GM12878 (cell line): Measurements from ENCODE around the gene CAMTA1. TPM values are rescaled to one million over a fixed set of nuclear protein-coding genes. Genes with fewer than 3 reads are reported as not detected.

ENCODE experiments used
- ATAC-seq: fragments of 200-7000 bp; cut with Tn5 transposase; 3 replicates; pipeline ENCODE4 v1.9.1; 2020; ENCODE audit warnings: mild to moderate bottlenecking, moderate library complexity
- BruUV-seq: library from RNA; stranded (reverse); fragments of 400-500 nt; replicated peaks from 2 replicates; lab custom pipeline; 2021; lab: Mats Ljungman, UMichigan
- CTCF ChIA-PET: fragments of 300-600 bp; sonication (Branson Sonifier 250); formaldehyde crosslinking; extraction: SDS; loops from one replicate; lab custom pipeline; 2021; ENCODE audit warnings: inconsistent platforms; lab: Yijun Ruan, JAX
- POLR2A ChIA-PET: fragments of 350-600 bp; formaldehyde crosslinking; extraction: SDS; loops from one replicate; lab custom pipeline; 2021; ENCODE audit warnings: inconsistent platforms; lab: Charles Lee
- RAD21 ChIA-PET: fragments of 300-600 bp; sonication (Branson Sonifier 250); formaldehyde crosslinking; loops from one replicate; lab custom pipeline; 2023; ENCODE audit warnings: antibody characterized with exemption; ENCODE audit not compliant: unreplicated experiment; lab: Charles Lee
- SMC1A ChIA-PET: fragments of 300-600 bp; sonication (Branson Sonifier 250); formaldehyde crosslinking; loops from one replicate; lab custom pipeline; 2023; ENCODE audit not compliant: unreplicated experiment, uncharacterized antibody; lab: Charles Lee
- DNase-seq: peaks from one replicate; pipeline ENCODE4 v3.0.0-alpha.2; 2011; ENCODE audit warnings: low read depth, low spot score
- FAIRE-seq: peaks from 3 replicates; lab custom pipeline; 2011; peaks lifted over from hg19 to GRCh38; lab: Jason Lieb, UNC
- H2AFZ ChIP-seq: 2 replicates; pipeline ENCODE4 v1.6.0; 2011; ENCODE audit warnings: low read depth, low read length, control low read depth; ENCODE audit not compliant: control insufficient read depth
- H3K27ac ChIP-seq: 2 replicates; pipeline ENCODE4 v1.5.1; 2011; ENCODE audit warnings: control low read depth; ENCODE audit not compliant: control insufficient read depth, insufficient read depth
- H3K27me3 ChIP-seq, 2 experiments: replicated peaks in 1 of 2; 2 replicates each; pipeline versions ENCODE4 v1.6.0 to v1.6.1; 2011; ENCODE audit warnings: low read length in 1 of 2; ENCODE audit not compliant: control insufficient read depth in 2 of 2, insufficient read depth in 2 of 2
- H3K36me3 ChIP-seq, 2 experiments: 2 replicates each; pipeline ENCODE4 v1.5.1; 2011; ENCODE audit warnings: low read length in 1 of 2; ENCODE audit not compliant: control insufficient read depth in 2 of 2, insufficient read depth in 2 of 2
- H3K4me1 ChIP-seq: 2 replicates; pipeline ENCODE4 v1.6.1; 2011; ENCODE audit warnings: mild to moderate bottlenecking, low read length, moderate library complexity, mixed read lengths; ENCODE audit not compliant: control insufficient read depth, insufficient read depth
- H3K4me2 ChIP-seq: 2 replicates; pipeline ENCODE4 v1.6.0; 2011; ENCODE audit warnings: control low read depth; ENCODE audit not compliant: control insufficient read depth, insufficient read depth
- H3K4me3 ChIP-seq: fragments of 200-600 bp; sonication (generic); 2 replicates; pipeline ENCODE4 v1.5.1; 2016
- H3K79me2 ChIP-seq: 2 replicates; pipeline ENCODE4 v1.6.0; 2011; ENCODE audit warnings: low read length; ENCODE audit not compliant: control insufficient read depth, insufficient read depth
- H3K9ac ChIP-seq: 2 replicates; pipeline ENCODE4 v1.8.0; 2011; ENCODE audit warnings: low read length, control low read depth, mixed read lengths; ENCODE audit not compliant: control insufficient read depth, insufficient read depth
- H3K9me3 ChIP-seq: replicated peaks from 3 replicates; pipeline ENCODE4 v1.5.1; 2011; ENCODE audit warnings: mild to moderate bottlenecking, low read length; ENCODE audit not compliant: control insufficient read depth, insufficient read depth
- H4K20me1 ChIP-seq: 2 replicates; pipeline ENCODE4 v1.6.0; 2011; ENCODE audit not compliant: control insufficient read depth, insufficient read depth
- BCL11A ChIP-seq: IDR thresholded peaks from 2 replicates; pipeline ENCODE4 v1.6.1; 2011; ENCODE audit warnings: low read depth, low read length
- CBFB ChIP-seq: IDR thresholded peaks from 2 replicates; pipeline ENCODE4 v1.6.1; 2016; ENCODE audit warnings: antibody characterized with exemption, low read depth
- CEBPB ChIP-seq, 2 experiments: fragments of 150-350 bp in 1 of 2; IDR thresholded peaks; 2 replicates each; pipeline ENCODE4 v1.6.1; 2012 to 2014; ENCODE audit warnings: low read depth in 2 of 2, low read length in 2 of 2, borderline replicate concordance in 1 of 2, inconsistent platforms in 1 of 2
- CHD4 ChIP-seq: fragments of 200-600 bp; sonication (generic); IDR thresholded peaks from 2 replicates; pipeline ENCODE4 v1.6.1; 2016; ENCODE audit warnings: mild to moderate bottlenecking
- NBN ChIP-seq: fragments of 450-650 bp; IDR thresholded peaks from 2 replicates; pipeline ENCODE4 v1.6.1; 2016
- PML ChIP-seq: IDR thresholded peaks from 2 replicates; pipeline ENCODE4 v1.6.1; 2012; ENCODE audit warnings: low read length, inconsistent platforms
- RELA ChIP-seq: fragments of 450-650 bp; IDR thresholded peaks from 2 replicates; pipeline ENCODE4 v1.8.0; 2014; ENCODE audit warnings: borderline replicate concordance; ENCODE audit not compliant: partially characterized antibody
- SMARCA5 ChIP-seq: fragments of 450-650 bp; IDR thresholded peaks from 2 replicates; pipeline ENCODE4 v1.6.1; 2017; ENCODE audit warnings: mild to moderate bottlenecking
- STAT1 ChIP-seq: fragments of 450-650 bp; conservative IDR thresholded peaks from 2 replicates; pipeline ENCODE4 v1.6.1; 2014; ENCODE audit warnings: antibody characterized with exemption, mild to moderate bottlenecking
- SUZ12 ChIP-seq: fragments of 200-600 bp; sonication (generic); IDR thresholded peaks from one replicate; pipeline ENCODE4 v1.6.1; 2018; ENCODE audit warnings: antibody characterized with exemption, mild to moderate bottlenecking; ENCODE audit not compliant: unreplicated experiment
- ZNF207 ChIP-seq: fragments of 450-650 bp; IDR thresholded peaks from 2 replicates; pipeline ENCODE4 v1.6.1; 2014; ENCODE audit warnings: antibody characterized with exemption, mild to moderate bottlenecking, borderline replicate concordance
- WGBS: methylation state at CpG from one replicate; pipeline ENCODE4 v1.1.6; 2016; ENCODE audit warnings: low lambda C conversion rate; ENCODE audit not compliant: insufficient replicate concordance, insufficient coverage; ENCODE audit errors: missing lambda C conversion rate; 5-methylcytosine and 5-hydroxymethylcytosine counted together
- in situ Hi-C: fragments of 300-500 bp; cut with MboI; formaldehyde crosslinking; loops from 9 replicates; pipeline ENCODE4 v1.14.3; 2018; ENCODE audit warnings: mixed read lengths
- intact Hi-C: fragments of 100-400 bp; cut with micrococcal nuclease; formaldehyde crosslinking; loops from one replicate; pipeline ENCODE4 v1.14.2; 2022; ENCODE audit not compliant: unreplicated experiment
- polyA plus RNA-seq, 11 experiments: library from polyadenylated mRNA; depleted of rRNA in 4 of 11; unstranded in 6 of 11; stranded (reverse) in 5 of 11; fragments of >200 nt; fragmentation: Nextera tagmentation in 4 of 11; fragmentation: Illumina TruSeq in 1 of 11; extraction: Ambion mirVana in 4 of 11; extraction: Trizol in 1 of 11; gene quantifications; 1 replicate in 1 of 11; 2 replicates in 10 of 11; pipeline versions ENCODE4 v1.2.1 to v1.2.3, GENCODE V29; 2011 to 2016; ENCODE audit warnings: inconsistent platforms in 2 of 11, missing spikeins in 2 of 11, low read depth in 1 of 11
- total RNA-seq, 4 experiments: library from RNA; depleted of rRNA in 3 of 4; stranded (reverse); fragments of >200 nt in 3 of 4; fragmentation: Illumina TruSeq in 1 of 4; extraction: Trizol in 1 of 4; gene quantifications; 2 replicates each; pipeline versions ENCODE4 v1.2.1 to v1.2.3, GENCODE V29; 2013 to 2021
- TF ChIP-seq, protein P1 (sequence below): fragments of 150-350 bp; IDR thresholded peaks from 2 replicates; pipeline ENCODE4 v1.6.1; 2016; ENCODE audit warnings: low read depth, low read length
- TF ChIP-seq, protein P2 (sequence below): IDR thresholded peaks from 2 replicates; pipeline ENCODE4 v1.6.1; 2012; ENCODE audit warnings: low read depth, low read length, improper control_type of control experiment

Gene CAMTA1
- total and polyA plus RNA-seq, 10 of the 15 experiments (the other 5 are each of a cell fraction or from before 2014, with no cell fraction given), result 37.7 to 148 (median 76.4) TPM

DNA sequence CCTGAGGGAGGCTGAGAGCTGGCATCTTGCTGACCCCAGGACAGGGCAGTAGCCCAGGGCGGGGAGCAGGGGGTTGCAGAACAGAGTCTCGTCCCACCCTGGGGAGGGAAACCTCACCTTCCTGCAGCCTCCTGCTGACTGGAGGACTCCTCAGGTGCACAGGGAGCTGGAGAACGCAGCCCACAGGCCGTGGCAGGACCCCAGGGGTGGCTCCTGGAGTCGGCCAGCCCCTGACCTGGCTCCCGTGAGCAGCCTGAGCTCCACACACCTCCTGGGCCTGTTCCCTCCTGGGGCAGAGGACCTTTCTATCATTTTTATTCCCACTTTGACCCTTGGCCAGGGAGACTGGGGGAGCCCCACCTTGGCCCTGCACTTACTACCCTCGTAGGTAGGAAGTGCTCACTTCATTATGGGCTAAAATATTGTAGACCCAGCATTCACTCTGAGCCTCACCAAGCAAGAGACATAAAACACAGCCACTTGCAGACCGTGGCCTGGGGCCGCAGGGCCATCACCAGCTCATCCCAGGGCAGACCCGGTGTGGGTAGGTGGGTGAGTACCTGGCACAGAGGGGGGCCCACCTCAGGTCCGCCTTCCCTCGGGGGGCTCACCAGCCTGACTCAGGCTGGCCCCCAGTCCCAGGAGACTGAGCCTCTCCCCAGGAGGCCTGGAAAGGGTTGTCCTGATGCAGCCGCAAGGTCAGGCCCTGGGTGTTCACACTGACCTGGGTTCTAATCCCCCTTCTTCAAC is 698.6 kb downstream of the CAMTA1 start (continued):
- no peak for TF ChIP-seq CHD4
- no peak for TF ChIP-seq SUZ12
- TF ChIP-seq BCL11A, result no peak
- TF ChIP-seq, all 136 proteins: peak for 0

DNA sequence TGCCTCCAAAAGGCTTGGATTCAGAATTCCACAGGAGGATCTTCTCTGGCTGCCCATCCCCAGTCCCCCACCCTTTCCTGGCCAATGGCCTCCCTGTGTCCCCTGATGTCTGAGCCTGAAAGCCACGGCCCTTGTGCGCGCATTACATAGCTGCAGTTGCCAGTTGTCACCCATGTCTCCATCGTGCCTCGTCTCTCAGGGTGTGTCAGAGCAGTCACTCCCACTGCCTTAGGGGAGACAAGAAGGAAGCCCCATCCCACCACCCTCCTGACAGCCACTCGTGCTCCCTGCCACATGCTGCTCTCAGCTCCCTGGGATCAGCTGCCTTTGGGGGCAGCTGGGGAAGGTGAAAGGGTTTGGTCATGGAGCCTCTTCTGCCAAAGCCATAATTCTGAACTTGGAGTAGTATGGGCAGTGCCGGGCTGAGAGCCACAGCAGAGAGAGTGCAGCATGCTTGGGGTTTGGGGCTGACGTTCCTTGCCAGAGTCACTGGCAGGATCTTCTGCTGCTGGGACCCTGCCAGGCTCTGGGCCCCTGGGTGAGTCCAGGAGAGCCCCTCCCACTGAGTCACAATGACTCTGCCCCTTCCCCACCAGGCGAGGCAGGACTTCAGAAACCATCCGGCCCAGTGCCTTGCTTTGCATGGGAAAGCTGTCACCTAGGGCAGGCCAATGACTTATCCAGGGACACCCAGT is 700.0 kb downstream of the CAMTA1 start:
- RAD21 ChIA-PET, result no interaction called here
- Histone ChIP-seq H3K36me3 (no peaks in the 10 kb centered on the region), H3K4me3 (no peak overlapping the region), H3K4me1 (no peaks in the 10 kb centered on the region), H4K20me1 (no peaks in the 10 kb centered on the region), H3K79me2 (no peaks in the 10 kb centered on the region), H3K4me2 (no peak overlapping the region)
- 31% methylated on average over 10 of the region's 10 CpGs for WGBS
- POLR2A ChIA-PET, result no interaction called here
- no TSS peak for BruUV-seq
- SMC1A ChIA-PET, result no interaction called here
- no peak for ATAC-seq
- intact Hi-C loops (no loop called here), in situ Hi-C loops (no loop called here)
- CTCF ChIA-PET, result interaction anchor here (0.6 kb wide), 1 partner anchor 365 kb away, joined by 3 read pairs; no protein-coding TSS in a partner anchor
- no peak for DNase-seq
- TF ChIP-seq, protein P1, sequence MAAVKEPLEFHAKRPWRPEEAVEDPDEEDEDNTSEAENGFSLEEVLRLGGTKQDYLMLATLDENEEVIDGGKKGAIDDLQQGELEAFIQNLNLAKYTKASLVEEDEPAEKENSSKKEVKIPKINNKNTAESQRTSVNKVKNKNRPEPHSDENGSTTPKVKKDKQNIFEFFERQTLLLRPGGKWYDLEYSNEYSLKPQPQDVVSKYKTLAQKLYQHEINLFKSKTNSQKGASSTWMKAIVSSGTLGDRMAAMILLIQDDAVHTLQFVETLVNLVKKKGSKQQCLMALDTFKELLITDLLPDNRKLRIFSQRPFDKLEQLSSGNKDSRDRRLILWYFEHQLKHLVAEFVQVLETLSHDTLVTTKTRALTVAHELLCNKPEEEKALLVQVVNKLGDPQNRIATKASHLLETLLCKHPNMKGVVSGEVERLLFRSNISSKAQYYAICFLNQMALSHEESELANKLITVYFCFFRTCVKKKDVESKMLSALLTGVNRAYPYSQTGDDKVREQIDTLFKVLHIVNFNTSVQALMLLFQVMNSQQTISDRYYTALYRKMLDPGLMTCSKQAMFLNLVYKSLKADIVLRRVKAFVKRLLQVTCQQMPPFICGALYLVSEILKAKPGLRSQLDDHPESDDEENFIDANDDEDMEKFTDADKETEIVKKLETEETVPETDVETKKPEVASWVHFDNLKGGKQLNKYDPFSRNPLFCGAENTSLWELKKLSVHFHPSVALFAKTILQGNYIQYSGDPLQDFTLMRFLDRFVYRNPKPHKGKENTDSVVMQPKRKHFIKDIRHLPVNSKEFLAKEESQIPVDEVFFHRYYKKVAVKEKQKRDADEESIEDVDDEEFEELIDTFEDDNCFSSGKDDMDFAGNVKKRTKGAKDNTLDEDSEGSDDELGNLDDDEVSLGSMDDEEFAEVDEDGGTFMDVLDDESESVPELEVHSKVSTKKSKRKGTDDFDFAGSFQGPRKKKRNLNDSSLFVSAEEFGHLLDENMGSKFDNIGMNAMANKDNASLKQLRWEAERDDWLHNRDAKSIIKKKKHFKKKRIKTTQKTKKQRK, result no peak
- TF ChIP-seq CBFB (no peak), STAT1 (no peak), NBN (no peak), CEBPB (IDR thresholded peaks at IDR 0.05; ENCODE audit: borderline replicate concordance in 1 of 2, low read depth in 2 of 2, low read length in 2 of 2) (no peak), PML (no peak), RELA (no peak), SMARCA5 (no peak), ZNF207 (no peak)
- TF ChIP-seq, protein P2, sequence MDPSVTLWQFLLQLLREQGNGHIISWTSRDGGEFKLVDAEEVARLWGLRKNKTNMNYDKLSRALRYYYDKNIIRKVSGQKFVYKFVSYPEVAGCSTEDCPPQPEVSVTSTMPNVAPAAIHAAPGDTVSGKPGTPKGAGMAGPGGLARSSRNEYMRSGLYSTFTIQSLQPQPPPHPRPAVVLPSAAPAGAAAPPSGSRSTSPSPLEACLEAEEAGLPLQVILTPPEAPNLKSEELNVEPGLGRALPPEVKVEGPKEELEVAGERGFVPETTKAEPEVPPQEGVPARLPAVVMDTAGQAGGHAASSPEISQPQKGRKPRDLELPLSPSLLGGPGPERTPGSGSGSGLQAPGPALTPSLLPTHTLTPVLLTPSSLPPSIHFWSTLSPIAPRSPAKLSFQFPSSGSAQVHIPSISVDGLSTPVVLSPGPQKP, result no peak
- TF ChIP-seq, all 136 proteins: peak for 0
- Histone ChIP-seq H3K27ac (no peak overlapping the region), H3K9me3 (no peaks in the 10 kb centered on the region), H3K9ac (no peak overlapping the region), H2AFZ (no peak overlapping the region), H3K27me3 (peaks cover 0 to 3% of the 10 kb centered on the region in 2 experiments; a peak in 1 of 4 replicates)
- FAIRE-seq, result no peak
